Immature natural killer cell (primary cell): ENCODE data around the gene CCM2. TPM values are rescaled to one million over a fixed set of nuclear protein-coding genes. Genes with fewer than 3 reads are reported as not detected.
"Not testable (repeated sequence)": the region's sequence is repeated elsewhere in the genome, so short reads cannot be mapped to it uniquely, and the experiment has no call there.

Experiments
- DNase-seq, 3 donors: peaks; one replicate each; pipeline ENCODE4 v3.0.0; 2022; ENCODE audit warnings: mixed read lengths in 1 of 3
- H3K27ac Mint-ChIP-seq, 6 donors: one replicate each; pipeline ENCODE4 v1.8.0; 2020; ENCODE audit warnings: mixed read lengths in 6 of 6, mild to moderate bottlenecking in 5 of 6, inconsistent platforms in 4 of 6, moderate library complexity in 3 of 6
- H3K27me3 Mint-ChIP-seq, 3 donors: one replicate each; pipeline ENCODE4 v1.8.0; 2020 to 2021; ENCODE audit warnings: low read depth in 3 of 3, mild to moderate bottlenecking in 3 of 3, mixed read lengths in 3 of 3, moderate library complexity in 3 of 3, inconsistent platforms in 1 of 3
- H3K36me3 Mint-ChIP-seq, 3 donors: one replicate each; pipeline ENCODE4 v1.8.0; 2020; ENCODE audit warnings: mixed read lengths in 3 of 3, inconsistent platforms in 2 of 3, mild to moderate bottlenecking in 2 of 3
- H3K4me1 Mint-ChIP-seq, 2 donors: one replicate each; pipeline ENCODE4 v1.8.0; 2020; ENCODE audit warnings: inconsistent platforms in 2 of 2, mild to moderate bottlenecking in 2 of 2, mixed read lengths in 2 of 2, moderate library complexity in 1 of 2
- H3K4me3 Mint-ChIP-seq, 5 donors: one replicate each; pipeline ENCODE4 v1.8.0; 2020; ENCODE audit warnings: mild to moderate bottlenecking in 5 of 5, mixed read lengths in 5 of 5, inconsistent platforms in 3 of 5, moderate library complexity in 3 of 5
- H3K9me3 Mint-ChIP-seq, 6 donors: one replicate each; pipeline ENCODE4 v1.8.0; 2020; ENCODE audit warnings: mild to moderate bottlenecking in 6 of 6, mixed read lengths in 6 of 6, inconsistent platforms in 4 of 6, moderate library complexity in 3 of 6
- polyA plus RNA-seq, 3 donors: library from polyadenylated mRNA; unstranded; fragments of 300-500 nt; fragmentation: Illumina TruSeq; gene quantifications; one replicate each; pipeline ENCODE4 v1.2.3, GENCODE V29; 2021

Gene CCM2
- polyA plus RNA-seq, 3 donors from 2014 or later, result 60.4 to 120 (median 103) TPM

DNA sequence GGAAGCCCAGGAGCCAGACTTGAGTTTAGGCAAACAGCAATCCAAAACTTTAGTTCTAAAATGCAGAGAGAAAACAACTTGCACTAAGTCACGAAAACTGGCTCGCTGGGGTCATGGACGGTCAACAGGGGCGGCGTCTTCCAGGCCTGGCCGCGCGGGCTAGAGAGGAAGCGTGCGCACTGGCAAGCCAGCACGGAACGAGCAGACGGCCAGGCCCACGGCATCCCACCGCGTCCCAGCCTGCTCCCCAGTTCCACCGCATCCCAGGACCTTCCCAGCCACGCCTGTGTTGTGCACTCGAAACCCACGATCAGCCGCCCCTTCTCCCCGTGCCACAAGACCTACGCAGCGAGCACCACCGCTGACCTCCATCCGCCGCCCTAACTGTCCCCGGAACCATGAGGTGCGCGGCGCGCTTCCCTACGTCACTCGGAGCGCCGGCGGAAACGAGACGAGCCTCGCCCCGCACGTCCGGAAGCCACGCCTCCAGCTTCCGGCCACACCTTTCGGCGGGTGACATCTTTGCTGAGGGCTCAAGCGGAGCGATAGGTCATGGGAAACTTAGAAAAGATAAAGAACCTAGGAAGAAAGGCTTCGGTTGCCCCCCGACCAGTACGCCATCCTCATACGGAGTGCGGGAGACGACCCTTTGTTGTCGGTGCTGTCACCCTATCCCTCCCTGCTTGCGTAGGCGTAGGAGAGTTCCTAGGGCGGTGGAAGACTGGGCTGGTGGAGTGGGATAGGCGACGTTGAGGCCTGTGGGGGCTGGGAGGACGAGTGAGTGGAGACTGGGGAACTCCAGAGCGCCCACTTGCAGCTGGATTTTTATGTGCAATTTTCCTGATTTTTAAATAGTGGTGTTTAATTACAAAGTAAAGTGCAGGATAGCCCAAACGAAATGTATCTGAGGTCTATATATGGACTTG lies 111.6 kb downstream of the CCM2 start, which contains the start of gene TBRG4:
TSS of gene TBRG4 (minus strand) at position 400 of the 926 bp plus-strand sequence. CDS start 2,460 bp downstream, outside the sequence.
- H3K9me3 Mint-ChIP-seq, result no peaks in the 10 kb centered on the region
- peak; percentile 93 to 95 (median 94) for DNase-seq
- H3K27ac Mint-ChIP-seq, result peak within 1 kb of the TSS; percentile 95 to 99 (median 99)
- peaks cover 10 to 24% (median 19%) of the 10 kb centered on the region in 3 donors for H3K27me3 Mint-ChIP-seq
- peak within 1 kb of the TSS; percentile 92 to 97 (median 96) for H3K4me3 Mint-ChIP-seq
- peaks cover 4 to 12% (median 4%) of the 10 kb centered on the region in 3 donors for H3K36me3 Mint-ChIP-seq
- H3K4me1 Mint-ChIP-seq, result peaks cover 50 to 54% of the 10 kb centered on the region in 2 donors

DNA sequence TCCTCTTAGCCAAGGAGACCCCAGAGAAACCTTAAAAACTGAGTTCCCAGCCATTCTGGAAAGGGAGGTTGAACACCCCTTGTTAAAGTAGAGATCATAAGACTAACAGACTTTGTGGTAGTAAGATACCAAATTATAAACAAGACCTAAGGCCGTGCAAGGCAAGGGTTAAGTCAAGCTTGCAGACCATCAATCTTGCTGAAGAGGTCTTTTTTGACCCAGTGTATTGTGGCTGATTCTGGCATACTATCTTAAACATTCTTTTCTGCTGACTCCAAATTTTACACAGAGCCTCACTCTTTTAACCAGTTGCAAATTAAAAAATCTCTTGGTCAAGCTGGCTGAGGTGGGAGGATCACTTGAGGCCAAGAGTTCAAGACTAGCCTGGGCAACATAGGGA lies 112.6 kb downstream of the CCM2 start:
- peak overlapping the region; percentile 92 to 97 (median 96) for H3K4me3 Mint-ChIP-seq
- H3K4me1 Mint-ChIP-seq, result peaks cover 42 to 49% of the 10 kb centered on the region in 2 donors
- peak overlapping the region; percentile 95 to 99 (median 99) for H3K27ac Mint-ChIP-seq
- no peak for DNase-seq
- H3K9me3 Mint-ChIP-seq, result no peaks in the 10 kb centered on the region
- peaks cover under 1 to 6% (median 4%) of the 10 kb centered on the region in 3 donors for H3K36me3 Mint-ChIP-seq
- H3K27me3 Mint-ChIP-seq, result peaks cover 10 to 24% (median 19%) of the 10 kb centered on the region in 3 donors

DNA sequence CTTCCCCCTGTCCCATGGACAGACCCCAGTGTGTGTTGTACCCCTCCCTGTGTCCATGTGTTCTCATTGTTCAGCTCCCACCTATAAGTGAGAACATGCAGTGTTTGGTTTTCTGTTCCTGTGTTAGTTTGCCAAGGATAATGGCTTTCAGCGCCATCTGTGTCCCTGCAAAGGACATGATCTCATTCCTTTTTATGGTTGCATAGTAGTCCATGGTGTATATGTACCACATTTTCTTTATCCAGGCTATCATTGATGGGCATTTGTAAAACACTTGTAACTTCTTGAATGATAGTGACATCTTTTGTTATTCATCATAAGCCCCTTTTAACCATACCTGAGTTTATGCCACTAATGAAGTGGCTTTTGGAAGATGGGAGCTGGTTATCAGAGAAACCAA lies 114.3 kb downstream of the CCM2 start:
- not testable (repeated sequence) for H3K36me3 Mint-ChIP-seq, DNase-seq, H3K9me3 Mint-ChIP-seq
- Mint-ChIP-seq H3K27ac (peak overlapping the region in 4 of 6 donors; percentile 4 to 88 (median 44)), H3K27me3 (peaks cover 8 to 25% (median 19%) of the 10 kb centered on the region in 3 donors), H3K4me3 (peak overlapping the region in 1 of 5 donors; percentile 18), H3K4me1 (peaks cover 31 to 36% of the 10 kb centered on the region in 2 donors)

- Mint-ChIP-seq H3K36me3 (no peaks in the 10 kb centered on the region), H3K4me3 (no peak overlapping the region), H3K9me3 (no peaks in the 10 kb centered on the region), H3K27ac (peak overlapping the region in 1 of 6 donors; percentile 57), H3K4me1 (peaks cover 33% of the 10 kb centered on the region in 2 donors), H3K27me3 (peaks cover 8 to 25% (median 19%) of the 10 kb centered on the region in 3 donors)
- DNase-seq, result no peak
These were observed 114.9 kb downstream of the CCM2 start for GRCh38 chr7:45114926-45115325.

DNA sequence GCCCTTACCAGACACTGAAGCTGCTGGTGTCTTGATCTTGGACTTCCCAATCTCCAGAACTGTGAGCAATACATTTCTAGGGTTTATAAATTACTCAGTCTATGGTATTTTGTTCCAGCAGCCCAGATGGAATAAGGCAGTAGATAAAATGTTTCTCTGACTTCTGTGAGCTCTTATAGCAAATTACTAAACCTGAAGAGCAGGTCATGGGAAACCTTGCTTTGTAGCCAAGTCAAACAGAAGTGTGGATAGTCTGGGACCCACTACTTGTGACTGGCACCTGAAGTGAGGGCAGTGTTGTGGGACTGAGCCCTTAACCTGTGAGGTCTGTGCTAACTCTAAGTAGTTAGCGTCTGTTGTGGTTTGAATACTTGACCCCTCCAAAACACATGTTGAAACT lies 116.0 kb downstream of the CCM2 start:
- Mint-ChIP-seq H3K4me1 (peaks cover 24 to 27% of the 10 kb centered on the region in 2 donors), H3K27ac (no peak overlapping the region), H3K36me3 (no peaks in the 10 kb centered on the region), H3K27me3 (peaks cover 8 to 20% (median 12%) of the 10 kb centered on the region in 3 donors), H3K4me3 (no peak overlapping the region), H3K9me3 (no peaks in the 10 kb centered on the region)
- DNase-seq, result no peak

- Mint-ChIP-seq H3K4me1 (peaks cover 24 to 29% of the 10 kb centered on the region in 2 donors), H3K27ac (peak overlapping the region in 2 of 6 donors; percentile 26 to 49), H3K36me3 (no peaks in the 10 kb centered on the region), H3K9me3 (no peaks in the 10 kb centered on the region), H3K4me3 (no peak overlapping the region), H3K27me3 (peaks cover 1 to 7% (median 4%) of the 10 kb centered on the region in 3 donors)
- no peak for DNase-seq
These were observed 117.6 kb downstream of the CCM2 start for GRCh38 chr7:45117582-45117981.

DNA sequence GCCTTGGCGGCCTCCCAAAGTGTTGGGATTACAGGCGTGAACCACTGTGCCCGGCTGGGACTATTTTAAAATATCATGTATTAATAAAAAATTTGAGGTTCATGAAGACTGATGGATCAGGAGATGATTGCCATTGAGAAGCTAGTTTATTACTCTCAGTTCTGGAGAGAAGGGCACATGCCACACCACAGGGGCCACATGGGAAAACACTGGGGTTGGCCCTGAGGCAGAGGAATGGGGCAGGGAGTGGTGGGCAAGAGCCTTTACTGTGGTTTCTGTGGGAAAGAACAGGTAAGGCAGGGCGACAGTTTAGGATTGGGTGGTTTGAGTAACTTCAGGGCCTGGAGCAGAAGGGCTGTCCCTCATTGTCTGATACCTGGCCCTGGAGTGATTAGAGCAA lies 118.3 kb downstream of the CCM2 start:
- H3K4me3 Mint-ChIP-seq, result no peak overlapping the region
- H3K4me1 Mint-ChIP-seq, result peaks cover 24 to 30% of the 10 kb centered on the region in 2 donors
- peak overlapping the region in 1 of 6 donors; percentile 59 for H3K27ac Mint-ChIP-seq
- no peaks in the 10 kb centered on the region for H3K36me3 Mint-ChIP-seq
- H3K9me3 Mint-ChIP-seq, result no peaks in the 10 kb centered on the region
- no peak for DNase-seq
- peaks cover 1 to 4% (median 3%) of the 10 kb centered on the region in 3 donors for H3K27me3 Mint-ChIP-seq

DNA sequence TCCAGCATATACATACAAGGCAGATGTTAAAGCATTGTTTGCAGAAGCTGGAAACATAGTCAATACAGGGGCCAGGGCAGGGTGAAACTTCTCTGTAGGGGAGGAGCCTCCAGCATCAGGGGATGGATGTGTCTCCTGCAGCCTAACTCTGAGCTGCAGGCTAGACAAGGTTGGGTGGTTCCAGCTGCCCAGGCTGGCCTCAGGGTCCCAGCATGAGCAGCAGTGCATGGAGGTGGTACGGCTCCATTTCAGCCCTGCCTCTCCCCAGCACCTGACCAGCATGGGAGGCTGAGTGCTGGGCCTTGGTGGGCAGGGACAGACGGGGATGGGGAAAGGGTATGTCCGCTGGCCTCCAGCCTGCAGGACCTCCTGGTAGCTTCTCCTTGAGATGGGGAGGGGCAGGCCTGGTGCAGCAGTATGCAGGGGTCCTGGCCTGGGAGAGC lies 118.9 kb downstream of the CCM2 start:
- peak overlapping the region in 3 of 6 donors; percentile 7 to 59 (median 47) for H3K27ac Mint-ChIP-seq
- H3K27me3 Mint-ChIP-seq, result peaks cover 1 to 4% (median 3%) of the 10 kb centered on the region in 3 donors
- no peaks in the 10 kb centered on the region for H3K36me3 Mint-ChIP-seq
- no peak overlapping the region for H3K4me3 Mint-ChIP-seq
- peaks cover 30 to 36% of the 10 kb centered on the region in 2 donors for H3K4me1 Mint-ChIP-seq
- DNase-seq, result no peak
- no peaks in the 10 kb centered on the region for H3K9me3 Mint-ChIP-seq

GRCh38 chr7:45119550-45119949 lies 119.5 kb downstream of the CCM2 start:
- Mint-ChIP-seq H3K4me1 (peaks cover 32 to 40% of the 10 kb centered on the region in 2 donors), H3K27me3 (peaks cover 0 to 1% (median under 1%) of the 10 kb centered on the region in 3 donors), H3K36me3 (no peaks in the 10 kb centered on the region), H3K27ac (peak overlapping the region in 2 of 6 donors; percentile 17 to 21), H3K9me3 (no peaks in the 10 kb centered on the region), H3K4me3 (no peak overlapping the region)
- DNase-seq, result no peak

- Mint-ChIP-seq H3K27ac (peak overlapping the region; percentile 93 to 98 (median 96)), H3K36me3 (no peaks in the 10 kb centered on the region), H3K27me3 (peaks cover 0 to 1% (median 0%) of the 10 kb centered on the region in 3 donors), H3K4me1 (peaks cover 32 to 41% of the 10 kb centered on the region in 2 donors), H3K9me3 (no peaks in the 10 kb centered on the region), H3K4me3 (peak overlapping the region; percentile 72 to 88 (median 78))
- DNase-seq, result peak; percentile 49 to 58 (median 54)
These were observed 123.2 kb downstream of the CCM2 start for GRCh38 chr7:45122975-45123860.

GRCh38 chr7:45123913-45124710 lies 124.1 kb downstream of the CCM2 start:
- Mint-ChIP-seq H3K36me3 (no peaks in the 10 kb centered on the region), H3K4me3 (peak overlapping the region in 4 of 5 donors; percentile 72 to 88 (median 78)), H3K27me3 (no peaks in the 10 kb centered on the region), H3K27ac (peak overlapping the region; percentile 93 to 98 (median 96)), H3K9me3 (no peaks in the 10 kb centered on the region), H3K4me1 (peaks cover 32 to 43% of the 10 kb centered on the region in 2 donors)
- no peak for DNase-seq

DNA sequence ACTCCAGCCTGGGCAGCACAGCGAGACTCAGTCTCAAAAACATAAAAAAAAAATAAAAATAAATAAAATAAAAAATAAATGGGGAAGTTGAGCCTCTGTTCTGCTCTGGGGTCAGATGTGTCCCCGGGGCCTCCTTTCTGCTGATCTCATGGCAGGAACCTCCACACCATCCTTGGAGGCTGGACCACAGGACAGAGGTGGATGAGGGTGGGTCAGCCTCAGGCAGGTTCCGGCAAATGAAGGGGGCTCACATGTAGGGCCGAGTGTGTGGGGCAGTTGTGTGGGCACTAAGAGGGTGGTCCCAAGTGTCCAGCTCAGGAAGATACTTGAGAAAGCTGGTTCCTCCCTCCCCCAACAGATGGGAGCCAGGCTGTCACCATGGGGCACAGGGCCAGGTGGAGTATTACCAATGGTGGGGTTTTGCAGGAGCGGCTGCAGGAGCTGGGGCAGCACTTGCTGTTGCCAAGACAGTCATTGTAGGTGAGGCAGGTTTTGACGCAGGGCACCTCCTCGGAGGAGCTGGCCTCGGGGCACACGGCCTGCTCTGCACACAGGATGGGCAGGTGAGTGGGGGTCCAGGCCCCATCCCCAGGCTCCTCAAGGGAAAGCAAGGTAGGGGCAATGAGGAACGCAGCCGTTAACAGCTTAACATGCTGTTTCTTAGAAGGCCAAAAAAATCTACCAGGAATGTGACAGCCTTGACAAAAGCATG lies 125.3 kb downstream of the CCM2 start:
- Mint-ChIP-seq H3K27ac (peak overlapping the region; percentile 62 to 98 (median 79)), H3K4me1 (peaks cover 32 to 39% of the 10 kb centered on the region in 2 donors), H3K4me3 (no peak overlapping the region)

More for the DNA sequence above, 125.3 kb downstream of the CCM2 start:
- Mint-ChIP-seq H3K9me3 (no peaks in the 10 kb centered on the region), H3K36me3 (no peaks in the 10 kb centered on the region), H3K27me3 (no peaks in the 10 kb centered on the region)
- no peak for DNase-seq
